Thymus (tissue), 11 donors: Measurements from ENCODE around the gene TAS2R1. TPM values are rescaled to one million over a fixed set of nuclear protein-coding genes. Genes with fewer than 3 reads are reported as not detected.
"Not testable (repeated sequence)": the region's sequence is repeated elsewhere in the genome, so short reads cannot be mapped to it uniquely, and the experiment has no call there.

Experiments used
- DNase-seq, 9 donors: peaks; one replicate each; pipeline ENCODE4 v3.0.0-alpha.2; 2013; ENCODE audit warnings: low spot score in 9 of 9, low read depth in 6 of 9, missing footprints in 1 of 9
- H3K27ac ChIP-seq, 2 donors: one replicate each; pipeline ENCODE4 v1.5.1; 2013; ENCODE audit warnings: control low read depth in 1 of 2, low read depth in 1 of 2, low read length in 1 of 2, mild to moderate bottlenecking in 1 of 2, moderate library complexity in 1 of 2
- H3K27me3 ChIP-seq, 2 donors: one replicate each; pipeline ENCODE4 v1.5.1; 2013; ENCODE audit warnings: low read length in 1 of 2; ENCODE audit not compliant: control insufficient read depth in 2 of 2, insufficient read depth in 1 of 2
- H3K36me3 ChIP-seq, 2 donors: one replicate each; pipeline ENCODE4 v1.5.1; 2013; ENCODE audit warnings: low read length in 1 of 2, mild to moderate bottlenecking in 1 of 2, moderate library complexity in 1 of 2; ENCODE audit not compliant: control insufficient read depth in 2 of 2, insufficient read depth in 2 of 2
- H3K4me1 ChIP-seq, 2 donors: one replicate each; pipeline ENCODE4 v1.5.1; 2013; ENCODE audit warnings: low read length in 2 of 2; ENCODE audit not compliant: control insufficient read depth in 2 of 2, insufficient read depth in 2 of 2
- H3K4me3 ChIP-seq, 2 donors: one replicate each; pipeline ENCODE4 v1.5.1; 2013; ENCODE audit warnings: low read length in 2 of 2, control low read depth in 1 of 2, mild to moderate bottlenecking in 1 of 2
- H3K9me3 ChIP-seq, 2 donors: one replicate each; pipeline ENCODE4 v1.5.1; 2013; ENCODE audit warnings: low read length in 1 of 2, mild to moderate bottlenecking in 1 of 2; ENCODE audit not compliant: control insufficient read depth in 2 of 2, insufficient read depth in 1 of 2
- WGBS: extraction: QIAGEN DNeasy Blood & Tissue Kit; methylation state at CpG from one replicate; pipeline ENCODE4 v1.1.7; 2013; 5-methylcytosine and 5-hydroxymethylcytosine counted together
- polyA plus RNA-seq: library from polyadenylated mRNA; stranded (reverse); fragments of 200-250 nt; gene quantifications from one replicate; pipeline ENCODE4 v1.2.3, GENCODE V29; 2013
- total RNA-seq: library from RNA; stranded (reverse); fragments of 120-200 nt; gene quantifications from one replicate; pipeline ENCODE4 v1.2.4, GENCODE V29; 2013
- donor health status: healthy.

The TAS2R1 gene
- total and polyA plus RNA-seq, 2 donors, result 0.05 TPM; not detected in 1

- Histone ChIP-seq H3K9me3 (no peaks in the 10 kb centered on the region), H3K36me3 (no peaks in the 10 kb centered on the region), H3K27me3 (no peaks in the 10 kb centered on the region), H3K4me3 (no peak overlapping the region), H3K4me1 (no peaks in the 10 kb centered on the region), H3K27ac (no peak overlapping the region)
- 77% methylated on average over 3 of the region's 3 CpGs for WGBS
- no peak for DNase-seq
These were observed 30.8 kb downstream of the TAS2R1 start for GRCh38 chr5:9599391-9599790.

- not testable (repeated sequence) for DNase-seq, H3K27ac ChIP-seq, H3K9me3 ChIP-seq, H3K27me3 ChIP-seq, H3K36me3 ChIP-seq, H3K4me1 ChIP-seq, H3K4me3 ChIP-seq
- 86% methylated on average over 6 of the region's 6 CpGs for WGBS
These were observed 31.8 kb downstream of the TAS2R1 start for GRCh38 chr5:9598329-9598728.

- 79% methylated on average over 7 of the region's 7 CpGs for WGBS
- not testable (repeated sequence) for H3K9me3 ChIP-seq, H3K27ac ChIP-seq, H3K36me3 ChIP-seq, H3K4me1 ChIP-seq, DNase-seq, H3K27me3 ChIP-seq, H3K4me3 ChIP-seq
These were observed 32.8 kb downstream of the TAS2R1 start for GRCh38 chr5:9597322-9597721.

GRCh38 chr5:9596824-9597223 is 33.3 kb downstream of the TAS2R1 start:
- 14% methylated on average over 4 of the region's 4 CpGs for WGBS
- Histone ChIP-seq H3K27me3 (no peaks in the 10 kb centered on the region), H3K4me3 (no peak overlapping the region), H3K4me1 (no peaks in the 10 kb centered on the region), H3K36me3 (no peaks in the 10 kb centered on the region), H3K9me3 (no peaks in the 10 kb centered on the region), H3K27ac (no peak overlapping the region)
- no peak for DNase-seq

- no peaks in the 10 kb centered on the region for H3K36me3 ChIP-seq
- H3K4me1 ChIP-seq, result no peaks in the 10 kb centered on the region
- DNase-seq, result no peak
- H3K27ac ChIP-seq, result no peak overlapping the region
- H3K4me3 ChIP-seq, result no peak overlapping the region
- WGBS, result 28% methylated on average over 6 of the region's 6 CpGs
- no peaks in the 10 kb centered on the region for H3K27me3 ChIP-seq
- H3K9me3 ChIP-seq, result no peaks in the 10 kb centered on the region
These were observed 33.9 kb downstream of the TAS2R1 start for GRCh38 chr5:9596171-9596780.

- H3K36me3 ChIP-seq, result no peaks in the 10 kb centered on the region
- no peaks in the 10 kb centered on the region for H3K4me1 ChIP-seq
- H3K9me3 ChIP-seq, result no peaks in the 10 kb centered on the region
- no peak overlapping the region for H3K4me3 ChIP-seq
- no peak for DNase-seq
- no peaks in the 10 kb centered on the region for H3K27me3 ChIP-seq
- H3K27ac ChIP-seq, result no peak overlapping the region
These were observed 35.2 kb downstream of the TAS2R1 start for GRCh38 chr5:9594913-9595312.

GRCh38 chr5:9589049-9589835 is 40.9 kb downstream of the TAS2R1 start:
- DNase-seq, result no peak
- Histone ChIP-seq H3K27ac (no peak overlapping the region), H3K4me3 (no peak overlapping the region), H3K27me3 (no peaks in the 10 kb centered on the region), H3K36me3 (no peaks in the 10 kb centered on the region), H3K9me3 (no peaks in the 10 kb centered on the region), H3K4me1 (no peaks in the 10 kb centered on the region)
- 88% methylated on average over 7 of the region's 7 CpGs for WGBS

- no peaks in the 10 kb centered on the region for H3K27me3 ChIP-seq
- H3K9me3 ChIP-seq, result no peaks in the 10 kb centered on the region
- no peaks in the 10 kb centered on the region for H3K4me1 ChIP-seq
- DNase-seq, result no peak
- H3K4me3 ChIP-seq, result no peak overlapping the region
- no peaks in the 10 kb centered on the region for H3K36me3 ChIP-seq
- WGBS, result 66% methylated on average over 6 of the region's 6 CpGs
- H3K27ac ChIP-seq, result no peak overlapping the region
These were observed 41.9 kb downstream of the TAS2R1 start for GRCh38 chr5:9588254-9588653.

- H3K27me3 ChIP-seq, result no peaks in the 10 kb centered on the region
- H3K27ac ChIP-seq, result no peak overlapping the region
- no peaks in the 10 kb centered on the region for H3K9me3 ChIP-seq
- H3K4me1 ChIP-seq, result no peaks in the 10 kb centered on the region
- DNase-seq, result no peak
- no peak overlapping the region for H3K4me3 ChIP-seq
- no peaks in the 10 kb centered on the region for H3K36me3 ChIP-seq
These were observed 43.0 kb downstream of the TAS2R1 start for GRCh38 chr5:9587135-9587534.
